T-helper 2 cell treated with Interferon-gamma antibody and Interleukin-4, amounts not matched to agents 100 ng/mL and 5 ng/mL, for 36 hours (primary cell): ENCODE results near the gene ELAVL1. TPM values are rescaled to one million over a fixed set of nuclear protein-coding genes. Genes with fewer than 3 reads are reported as not detected.
"Not testable (repeated sequence)": the region's sequence is repeated elsewhere in the genome, so short reads cannot be mapped to it uniquely, and the experiment has no call there.

ENCODE experiments used
- intact Hi-C: fragments of 100-400 bp; cut with micrococcal nuclease; formaldehyde crosslinking; loops from one replicate; pipeline ENCODE4 v1.15.1; 2023
- total RNA-seq: library from RNA; stranded (reverse); gene quantifications from 2 replicates; pipeline ENCODE4 v1.2.3, GENCODE V29; 2022

ELAVL1 gene
- total RNA-seq, 1 donor from 2014 or later = 129 TPM

DNA sequence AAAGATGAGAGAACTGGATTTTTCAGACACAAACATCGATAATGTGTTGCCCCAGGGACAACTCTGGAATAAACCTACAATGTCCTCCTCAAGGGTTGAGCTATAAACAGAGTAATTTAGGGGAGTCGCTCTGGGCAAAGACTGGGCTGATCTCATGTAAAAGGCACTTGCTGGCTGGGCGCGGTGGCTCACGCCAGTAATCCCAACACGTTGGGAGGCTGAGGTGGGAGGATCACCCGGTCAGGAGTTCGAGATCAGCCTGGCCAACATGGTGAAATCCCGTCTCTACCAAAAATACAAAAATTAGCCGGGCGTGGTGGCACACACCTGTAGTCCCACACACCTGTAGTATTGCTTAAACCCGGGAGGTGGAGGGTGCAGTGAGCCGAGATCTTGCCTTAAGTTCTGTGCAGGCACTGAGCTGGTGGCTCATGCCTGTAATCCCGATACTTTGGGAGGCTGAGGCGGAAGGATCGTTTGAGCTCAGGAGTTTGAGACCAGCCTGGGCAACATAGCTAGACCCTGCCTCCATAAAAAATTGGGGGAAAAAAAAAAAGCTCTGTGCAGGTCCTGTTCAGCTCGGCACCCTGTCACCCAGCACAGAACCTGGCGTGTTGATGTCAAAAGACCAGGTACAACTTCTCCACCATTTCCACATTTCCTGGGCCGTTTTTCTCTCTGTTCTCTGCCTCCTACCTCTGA lies 63.4 kb downstream of the ELAVL1 start:
- intact Hi-C loops = loop anchor here (2.0 kb wide), 2 partner anchors 379 to 449 kb away; partner anchors contain the start of genes NDUFA7, RAB11B and RPS28

DNA sequence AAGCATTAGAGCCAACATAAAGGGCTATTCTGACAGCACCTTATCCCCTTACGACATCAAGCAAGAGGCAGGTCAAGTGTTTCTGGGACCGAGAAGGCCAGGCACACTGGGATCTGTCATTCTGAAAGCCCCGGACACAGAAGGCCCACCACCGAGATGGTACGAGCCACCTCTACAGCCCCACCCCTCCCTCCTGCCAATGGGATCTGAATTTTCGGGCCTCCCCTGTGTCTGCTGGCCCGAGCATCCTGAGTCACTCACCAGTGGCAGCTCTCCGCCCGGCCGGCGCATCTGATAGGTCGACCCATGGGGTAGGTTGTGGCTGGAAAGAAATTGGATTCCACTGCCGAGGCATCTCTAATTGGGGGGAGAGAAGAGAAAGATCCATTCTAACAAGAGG lies 64.6 kb downstream of the ELAVL1 start:
- intact Hi-C loops = no loop called here

DNA sequence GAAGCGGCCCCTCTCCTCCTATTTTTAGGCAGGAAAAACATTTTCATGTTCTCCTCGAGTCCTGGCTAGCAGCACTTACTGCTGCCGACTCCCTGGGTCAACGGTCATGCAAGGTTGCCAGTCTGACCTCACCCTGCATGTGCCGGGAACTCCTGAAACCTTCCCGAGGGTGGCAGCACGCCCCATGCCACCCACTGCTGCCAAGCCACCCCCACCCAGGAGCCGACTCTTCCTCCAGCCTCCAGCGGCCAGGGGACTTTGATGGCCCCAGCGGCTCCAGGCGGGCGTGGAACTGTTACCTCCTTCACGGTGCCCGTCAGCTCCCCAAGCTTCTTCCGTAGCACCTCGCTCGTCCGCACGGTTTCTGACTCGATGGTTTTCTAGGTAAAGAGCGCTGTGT lies 70.7 kb downstream of the ELAVL1 start:
- intact Hi-C loops = no loop called here

DNA sequence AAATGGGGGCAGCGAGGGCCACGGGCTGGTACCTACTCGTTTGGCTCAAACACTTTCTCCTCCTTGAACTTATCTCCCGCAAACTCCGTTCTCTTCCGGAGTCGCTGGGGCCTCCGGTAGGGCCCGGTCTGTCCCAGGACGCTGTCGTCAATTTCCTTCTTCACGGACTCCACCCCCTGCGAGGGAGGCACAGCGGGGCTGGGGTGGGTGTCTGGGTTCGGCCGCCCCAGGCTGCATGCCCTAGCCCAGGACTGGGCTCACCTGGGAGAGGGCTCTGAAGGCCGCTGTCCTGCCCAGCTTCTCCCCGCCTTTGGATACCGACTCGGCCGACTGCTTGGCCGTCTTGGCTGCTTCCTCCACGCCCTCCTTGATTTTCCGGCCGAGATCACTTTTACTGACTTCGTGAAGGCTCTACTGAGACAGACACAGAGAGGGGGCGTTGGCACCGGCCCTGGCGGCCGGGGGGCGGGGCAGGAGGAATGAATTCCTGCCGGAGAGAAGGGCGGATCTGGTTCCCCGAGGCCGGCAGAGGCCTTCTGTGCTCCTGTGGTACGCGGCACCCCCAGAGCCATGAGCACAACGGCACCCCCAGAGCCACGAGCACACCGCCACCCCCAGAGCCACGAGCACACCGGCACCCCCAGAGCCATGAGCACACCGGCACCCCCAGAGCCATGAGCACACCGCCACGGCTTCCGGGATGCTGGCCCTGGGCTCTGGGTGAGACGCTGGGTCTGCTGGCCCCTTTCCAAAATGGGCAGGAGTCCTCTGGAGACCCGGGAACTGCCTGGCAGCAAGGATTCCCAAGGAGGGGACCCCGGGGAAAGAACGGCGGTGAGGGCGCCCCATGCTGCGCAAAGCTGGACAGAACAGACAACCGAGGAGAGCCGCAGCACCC lies 71.4 kb downstream of the ELAVL1 start:
- intact Hi-C loops = no loop called here

DNA sequence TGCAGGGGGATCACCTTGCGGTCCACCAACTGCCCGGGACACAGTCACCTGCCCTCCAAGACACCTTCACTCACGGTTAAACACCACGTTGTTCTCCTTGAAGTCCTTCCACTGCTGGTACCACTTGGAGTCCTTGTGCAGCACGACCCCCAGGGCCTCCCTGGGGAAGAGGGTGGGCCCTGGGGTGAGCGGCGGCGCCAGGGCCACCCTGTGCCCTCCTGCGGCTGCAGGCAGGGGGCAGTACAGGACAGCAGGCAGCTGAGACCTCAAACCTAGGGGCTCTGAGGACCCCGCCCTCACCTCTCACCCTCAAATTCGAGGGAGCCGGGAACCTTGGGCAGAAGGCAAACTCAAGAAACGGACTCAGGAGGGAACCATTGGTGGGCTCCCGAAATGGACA lies 72.0 kb downstream of the ELAVL1 start:
- intact Hi-C loops = no loop called here

GRCh38 chr19:7932930-7933300 lies 72.5 kb downstream of the ELAVL1 start:
- intact Hi-C loops = no loop called here

DNA sequence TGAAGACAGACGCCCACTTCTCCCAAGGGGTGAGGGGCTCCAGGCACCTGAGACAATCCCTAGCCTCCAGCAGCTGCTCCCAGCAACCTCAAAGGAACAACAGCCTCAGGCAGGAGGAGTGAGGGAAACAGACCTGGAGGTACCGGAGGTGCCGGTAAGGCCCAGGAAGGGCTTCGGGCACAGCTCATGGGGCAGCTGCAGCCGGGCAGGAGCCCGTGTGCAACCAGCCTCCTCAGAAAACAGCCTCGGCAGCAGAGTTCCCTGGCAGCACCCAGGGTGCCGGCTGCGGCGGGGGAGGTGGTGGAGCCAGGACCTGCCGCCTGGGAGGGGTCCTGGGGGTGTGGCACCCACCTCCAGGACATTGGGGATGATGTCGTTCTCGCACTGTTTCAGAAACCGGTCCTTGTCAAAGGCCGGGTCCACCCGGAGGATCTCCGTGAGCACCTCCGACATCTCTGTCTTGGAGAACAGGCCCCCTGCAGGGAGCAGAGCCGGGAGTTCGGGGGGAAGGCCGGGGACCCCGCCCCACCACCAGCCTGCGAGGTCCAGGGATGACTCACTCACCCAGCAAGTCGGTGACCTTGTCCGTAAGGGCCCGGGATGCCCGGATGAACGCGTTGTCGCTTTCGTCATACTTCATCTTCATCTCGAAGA lies 73.0 kb downstream of the ELAVL1 start:
- intact Hi-C loops = no loop called here

DNA sequence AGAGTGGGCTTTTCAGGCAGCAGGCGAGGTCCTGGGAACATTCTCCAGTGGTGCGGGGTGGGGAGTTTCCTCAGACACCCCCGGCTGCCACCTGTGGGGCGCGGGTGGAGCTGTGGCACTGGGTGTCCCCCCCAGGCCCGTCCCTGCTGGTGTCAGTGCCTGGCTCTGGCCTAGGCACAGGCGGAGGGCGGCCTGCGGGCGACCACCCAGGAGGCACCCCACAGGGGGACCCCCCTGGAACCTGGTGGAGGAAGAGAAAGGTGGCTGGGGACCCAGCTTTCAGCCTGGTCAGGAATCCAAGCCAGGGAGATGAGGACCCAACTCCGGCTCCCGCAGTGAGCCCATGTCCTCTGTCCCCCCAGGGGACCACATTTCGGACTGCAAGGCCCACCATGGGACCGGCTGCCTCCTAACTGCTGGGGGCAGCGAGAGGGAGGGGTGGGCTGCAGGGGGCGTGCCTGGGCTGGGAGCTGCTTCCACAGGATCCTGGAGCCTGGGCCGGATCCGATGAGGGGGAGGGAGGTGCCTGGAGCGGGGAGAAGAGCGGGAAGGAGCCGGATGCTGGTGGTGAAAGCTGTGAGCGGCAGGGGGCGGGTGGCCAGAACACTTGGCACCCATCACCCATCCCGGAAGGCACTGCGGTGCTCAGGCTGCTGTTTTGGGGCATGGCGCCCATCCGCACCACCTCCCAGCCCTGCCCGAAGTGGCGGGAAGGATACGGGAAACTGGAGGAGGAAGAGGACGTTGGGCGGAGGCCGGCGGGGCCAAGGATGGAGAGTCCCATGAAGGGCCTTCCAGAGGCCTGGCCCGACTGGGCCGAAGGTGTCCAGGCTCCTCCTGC lies 74.0 kb downstream of the ELAVL1 start:
- intact Hi-C loops = no loop called here

DNA sequence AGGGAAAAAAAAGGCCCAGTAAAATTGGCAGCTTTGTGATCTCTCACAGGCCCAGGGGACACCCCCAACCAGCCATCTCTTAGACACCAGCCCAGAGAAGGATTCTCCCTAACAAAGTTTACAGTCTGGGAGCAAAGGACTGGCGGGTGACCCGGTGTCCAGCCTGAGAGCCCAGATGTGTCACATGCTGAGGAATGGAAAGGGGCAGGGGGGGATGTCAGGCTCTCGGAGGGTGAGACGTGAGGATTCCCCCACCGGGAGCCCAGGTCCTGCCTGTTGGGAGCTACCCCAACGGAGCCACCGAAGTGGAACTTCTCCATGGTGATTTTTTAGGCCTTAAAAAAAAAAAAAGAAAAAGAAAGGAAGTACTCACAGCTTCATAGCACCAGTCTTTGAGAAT lies 74.7 kb downstream of the ELAVL1 start:
- intact Hi-C loops = no loop called here

GRCh38 chr19:7930030-7930429 lies 75.4 kb downstream of the ELAVL1 start:
- intact Hi-C loops = not testable (repeated sequence)

DNA sequence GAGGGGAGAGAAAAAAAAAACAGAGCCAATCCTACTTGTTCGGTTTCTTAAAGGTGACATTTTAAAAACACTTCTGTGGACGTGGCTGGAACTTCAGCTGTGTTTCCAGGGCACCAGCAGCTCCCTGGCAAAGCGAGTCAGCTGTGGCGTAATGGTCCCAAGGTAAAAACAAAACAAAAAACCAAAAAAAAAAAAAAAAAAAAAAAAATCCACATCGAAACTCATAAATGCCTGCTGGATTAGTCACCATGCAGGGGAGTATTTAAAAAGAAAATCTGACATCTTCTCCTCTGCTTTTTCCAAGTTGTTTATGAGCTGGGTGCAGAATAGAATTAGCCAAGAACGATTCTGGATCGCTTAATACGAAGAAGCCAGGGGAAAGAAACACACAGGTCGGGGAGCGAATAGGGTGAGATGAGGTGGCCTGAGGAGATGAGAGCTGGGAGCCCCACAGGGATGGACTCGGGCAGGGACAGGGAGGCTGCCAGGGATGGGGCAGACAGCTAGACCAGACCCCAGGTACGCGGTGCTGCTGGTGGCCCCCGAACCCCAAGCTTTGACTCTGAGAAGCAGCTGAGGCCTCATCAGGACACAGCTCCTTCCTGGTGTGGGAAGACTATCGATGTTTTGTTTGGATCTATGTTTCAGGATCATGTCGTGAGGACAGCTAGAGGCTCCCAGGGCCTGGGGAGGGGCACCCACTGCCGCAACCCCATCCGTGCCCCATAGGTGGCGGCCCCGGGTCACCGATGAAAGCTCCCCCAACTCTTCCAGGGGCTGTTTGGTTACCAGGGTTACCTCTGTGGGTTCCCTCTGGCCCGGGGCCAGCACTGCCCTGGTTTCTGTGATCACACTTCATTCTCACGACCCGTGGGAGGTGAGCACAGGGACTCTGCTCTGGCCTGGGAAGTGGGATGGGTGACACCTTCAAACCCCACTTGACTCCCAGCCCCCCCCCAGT lies 76.4 kb downstream of the ELAVL1 start:
- intact Hi-C loops = loop anchor here (5.0 to 10.0 kb wide), 3 partner anchors 73 to 1866 kb away; partner anchors contain the start of gene RAB11B

- intact Hi-C loops = loop anchor here (5.0 to 10.0 kb wide), 3 partner anchors 74 to 1866 kb away; partner anchors contain the start of gene RAB11B
Observed at GRCh38 chr19:7928334-7928706, 77.1 kb downstream of the ELAVL1 start.

DNA sequence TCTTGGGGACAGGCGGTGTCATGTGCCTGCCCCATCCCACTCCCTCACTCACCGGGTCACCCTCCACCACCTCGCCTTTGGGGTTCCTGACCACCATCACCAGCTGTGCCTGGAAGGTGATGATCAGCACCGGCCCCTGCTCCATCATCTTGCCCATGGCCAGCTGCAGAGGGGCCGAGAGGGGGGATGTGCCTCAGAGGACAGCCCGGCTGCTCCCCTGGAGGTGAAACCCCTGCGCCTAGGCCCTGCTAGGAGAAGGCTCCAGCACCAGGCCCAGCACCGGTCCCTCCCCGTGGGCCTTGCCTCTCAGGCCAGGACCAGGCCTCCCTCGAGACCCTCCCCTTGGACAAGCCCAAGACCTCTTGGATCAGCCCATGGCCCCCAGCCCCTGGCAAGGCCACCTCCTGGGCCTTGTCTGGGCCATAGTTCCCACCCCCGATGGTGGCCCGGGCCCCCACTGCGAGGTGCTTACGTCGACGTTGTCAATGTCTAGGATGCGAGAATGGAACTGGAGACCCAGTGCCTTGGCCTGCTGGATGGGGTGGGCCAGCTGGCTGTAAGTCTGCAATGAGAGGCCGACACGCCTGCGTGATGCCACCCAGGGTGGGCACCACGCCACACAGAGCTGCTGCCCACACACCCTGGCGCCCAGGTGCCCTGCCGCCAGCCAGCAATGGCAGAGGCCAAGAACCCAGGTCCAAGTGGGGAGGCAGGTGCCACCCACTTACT lies 77.7 kb downstream of the ELAVL1 start:
- intact Hi-C loops = loop anchor here (5.0 to 10.0 kb wide), 3 partner anchors 75 to 1867 kb away; partner anchors contain the start of gene RAB11B

- intact Hi-C loops = loop anchor here (5.0 to 10.0 kb wide), 3 partner anchors 75 to 1868 kb away; partner anchors contain the start of gene RAB11B
Observed at GRCh38 chr19:7926727-7927604, 78.5 kb downstream of the ELAVL1 start.

DNA sequence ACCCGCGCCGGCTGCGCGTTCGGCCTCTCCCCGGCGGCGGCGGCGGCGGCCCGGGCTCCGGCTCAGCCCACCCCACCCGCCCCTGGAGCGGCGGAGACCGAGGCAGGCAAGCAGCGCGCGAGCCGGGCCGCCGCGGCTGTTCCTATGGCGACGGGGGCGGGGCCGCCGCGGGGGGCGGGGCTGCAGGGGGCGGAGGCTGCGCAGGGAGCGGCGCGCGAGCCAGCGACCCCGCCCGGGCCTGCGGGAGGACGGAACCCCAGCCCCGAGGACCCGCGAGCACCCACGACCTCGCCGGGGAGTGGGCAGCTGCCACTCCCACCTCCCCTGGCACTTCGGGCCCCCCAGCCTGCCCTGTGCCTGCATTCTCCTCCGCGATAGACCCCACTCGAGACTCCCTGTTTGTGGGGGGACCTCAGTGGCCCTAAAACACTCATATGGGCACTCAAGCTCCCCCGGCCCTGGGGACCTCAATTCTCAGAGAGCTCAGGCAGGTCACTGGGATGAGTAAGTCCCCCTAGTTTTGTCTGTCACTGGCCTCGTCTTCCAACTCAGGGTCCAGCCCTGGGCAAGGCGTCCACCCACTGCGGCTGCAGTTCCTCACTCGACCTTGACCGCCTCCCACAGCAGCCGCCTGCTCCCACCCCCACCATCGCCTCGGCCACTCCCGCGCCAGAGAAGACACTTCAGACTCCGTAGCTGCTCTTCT lies 79.3 kb downstream of the ELAVL1 start, which contains the start of gene CTXN1:
TSS of gene CTXN1 (minus strand) at position 115 of the 706 bp plus-strand sequence. CDS start 597 bp downstream, outside the sequence.
- intact Hi-C loops = loop anchor here (5.0 to 10.0 kb wide), 3 partner anchors 76 to 1869 kb away; partner anchors contain the start of gene RAB11B

GRCh38 chr19:7925171-7925851 lies 80.1 kb downstream of the ELAVL1 start:
- intact Hi-C loops = loop anchor here (5.0 to 10.0 kb wide), 3 partner anchors 77 to 1869 kb away; partner anchors contain the start of gene RAB11B
